Activated T-helper 1 cell treated with Interleukin-2 at 50 U/mL for 16 hours (primary cell): ENCODE data around the gene SUMO2.
A peak's percentile ranks its signal among the peaks of the same experiment; 100 is the strongest.

Experiments used
- DNase-seq: peaks from one replicate; pipeline ENCODE4 v3.0.0-alpha.2; 2020; ENCODE audit warnings: low read depth

The SUMO2 gene

GRCh38 chr17:75124041-75124818, 58.5 kb downstream of the SUMO2 start:
- peak; percentile 60 for DNase-seq

- DNase-seq = no peak
These were observed 64.5 kb downstream of the SUMO2 start for GRCh38 chr17:75118307-75118706.

GRCh38 chr17:75116737-75117136, 66.0 kb downstream of the SUMO2 start:
- DNase-seq = no peak
